ENCODE data around the gene TMEM129. TPM values are rescaled to one million over a fixed set of nuclear protein-coding genes. Genes with fewer than 3 reads are reported as not detected.

The TMEM129 gene
- total RNA-seq, 3 donors from 2014 or later = 40.5 to 47.3 (median 41.6) TPM

GRCh38 chr4:1754336-1754735, 33.2 kb upstream of the TMEM129 start:
- Histone ChIP-seq H3K27me3 (no peaks in the 10 kb centered on the region), H3K9me3 (no peaks in the 10 kb centered on the region), H3K36me3 (no peaks in the 10 kb centered on the region), H3K4me1 (no peaks in the 10 kb centered on the region), H3K4me3 (no peak overlapping the region), H3K27ac (peak overlapping the region in 1 of 2 donors; percentile 13)
- intact Hi-C loops (cut with DNase I; ENCODE audit: low total_unique reads) = loop anchor here (10.0 kb wide), 1 partner anchor 150 kb away; no protein-coding TSS in a partner anchor
- DNase-seq (ENCODE audit: low spot score in 2 of 2) = no peak
- TF ChIP-seq CTCF (IDR thresholded peaks at IDR 0.05) = no peak
- no peak for TF ChIP-seq POLR2AphosphoS5 (IDR thresholded peaks at IDR 0.05)
- TF ChIP-seq POLR2A (IDR thresholded peaks at IDR 0.05) = no peak

- intact Hi-C loops (cut with DNase I; ENCODE audit: low total_unique reads) = loop anchor here (10.0 kb wide), 1 partner anchor 151 kb away; no protein-coding TSS in a partner anchor
- H3K36me3 ChIP-seq = no peaks in the 10 kb centered on the region
- no peak for TF ChIP-seq CTCF (IDR thresholded peaks at IDR 0.05)
- TF ChIP-seq POLR2AphosphoS5 (IDR thresholded peaks at IDR 0.05) = no peak
- TF ChIP-seq POLR2A (IDR thresholded peaks at IDR 0.05) = no peak
- H3K9me3 ChIP-seq = no peaks in the 10 kb centered on the region
- no peak for DNase-seq (ENCODE audit: low spot score in 2 of 2)
- H3K4me3 ChIP-seq = no peak overlapping the region
- H3K4me1 ChIP-seq = no peaks in the 10 kb centered on the region
- H3K27me3 ChIP-seq = no peaks in the 10 kb centered on the region
- H3K27ac ChIP-seq = peak overlapping the region in 1 of 2 donors; percentile 13
These were observed 32.7 kb upstream of the TMEM129 start for GRCh38 chr4:1753697-1754311.

GRCh38 chr4:1753294-1753696, 32.2 kb upstream of the TMEM129 start:
- Histone ChIP-seq H3K4me1 (no peaks in the 10 kb centered on the region), H3K9me3 (no peaks in the 10 kb centered on the region), H3K4me3 (no peak overlapping the region), H3K36me3 (no peaks in the 10 kb centered on the region), H3K27ac (peak overlapping the region in 1 of 2 donors; percentile 50), H3K27me3 (no peaks in the 10 kb centered on the region)
- intact Hi-C loops (cut with DNase I; ENCODE audit: low total_unique reads) = loop anchor here (10.0 kb wide), 1 partner anchor 152 kb away; no protein-coding TSS in a partner anchor
- TF ChIP-seq POLR2A (IDR thresholded peaks at IDR 0.05) = no peak
- TF ChIP-seq POLR2AphosphoS5 (IDR thresholded peaks at IDR 0.05) = no peak
- TF ChIP-seq CTCF (IDR thresholded peaks at IDR 0.05) = no peak
- DNase-seq (ENCODE audit: low spot score in 2 of 2) = no peak

- no peaks in the 10 kb centered on the region for H3K9me3 ChIP-seq
- peak in 1 of 2 donors; percentile 29 for DNase-seq (ENCODE audit: low spot score in 2 of 2)
- H3K27me3 ChIP-seq = no peaks in the 10 kb centered on the region
- H3K36me3 ChIP-seq = no peaks in the 10 kb centered on the region
- peak overlapping the region in 1 of 3 donors; percentile 22 for H3K4me3 ChIP-seq
- peak overlapping the region; percentile 38 to 50 for H3K27ac ChIP-seq
- no peaks in the 10 kb centered on the region for H3K4me1 ChIP-seq
- TF ChIP-seq CTCF (IDR thresholded peaks at IDR 0.05) (no peak), POLR2A (IDR thresholded peaks at IDR 0.05) (no peak), POLR2AphosphoS5 (IDR thresholded peaks at IDR 0.05) (no peak)
- intact Hi-C loops (cut with DNase I; ENCODE audit: low total_unique reads) = loop anchor here (10.0 kb wide), 1 partner anchor 152 kb away; no protein-coding TSS in a partner anchor
These were observed 31.3 kb upstream of the TMEM129 start for GRCh38 chr4:1752284-1753041.

GRCh38 chr4:1751919-1752283, 30.8 kb upstream of the TMEM129 start:
- Histone ChIP-seq H3K27me3 (no peaks in the 10 kb centered on the region), H3K4me3 (no peak overlapping the region), H3K36me3 (no peaks in the 10 kb centered on the region), H3K4me1 (no peaks in the 10 kb centered on the region), H3K9me3 (no peaks in the 10 kb centered on the region), H3K27ac (peak overlapping the region in 1 of 2 donors; percentile 50)
- TF ChIP-seq POLR2A (IDR thresholded peaks at IDR 0.05) (no peak), POLR2AphosphoS5 (IDR thresholded peaks at IDR 0.05) (no peak), CTCF (IDR thresholded peaks at IDR 0.05) (no peak)
- intact Hi-C loops (cut with DNase I; ENCODE audit: low total_unique reads) = loop anchor here (10.0 kb wide), 1 partner anchor 153 kb away; no protein-coding TSS in a partner anchor
- DNase-seq (ENCODE audit: low spot score in 2 of 2) = no peak

Measured in breast epithelium (tissue), 4 donors.